Putamen (tissue), 1 donor: ENCODE data around the gene APOBEC3H.
"Not testable (repeated sequence)": the region's sequence is repeated elsewhere in the genome, so short reads cannot be mapped to it uniquely, and the experiment has no call there.

ENCODE experiments used
- DNase-seq: peaks from one replicate; pipeline ENCODE4 v3.0.0-alpha.2; 2016; ENCODE audit warnings: low spot score

Gene APOBEC3H

GRCh38 chr22:39097098-39098020, at the start of gene APOBEC3H:
Gene APOBEC3H (plus strand): TSS chr22:39097244. CDS start chr22:39100279, 3,035 bp downstream.
- DNase-seq: peak; percentile 16

GRCh38 chr22:39049486-39049885, 47.6 kb upstream of the APOBEC3H start:
- not testable (repeated sequence) for DNase-seq

DNA sequence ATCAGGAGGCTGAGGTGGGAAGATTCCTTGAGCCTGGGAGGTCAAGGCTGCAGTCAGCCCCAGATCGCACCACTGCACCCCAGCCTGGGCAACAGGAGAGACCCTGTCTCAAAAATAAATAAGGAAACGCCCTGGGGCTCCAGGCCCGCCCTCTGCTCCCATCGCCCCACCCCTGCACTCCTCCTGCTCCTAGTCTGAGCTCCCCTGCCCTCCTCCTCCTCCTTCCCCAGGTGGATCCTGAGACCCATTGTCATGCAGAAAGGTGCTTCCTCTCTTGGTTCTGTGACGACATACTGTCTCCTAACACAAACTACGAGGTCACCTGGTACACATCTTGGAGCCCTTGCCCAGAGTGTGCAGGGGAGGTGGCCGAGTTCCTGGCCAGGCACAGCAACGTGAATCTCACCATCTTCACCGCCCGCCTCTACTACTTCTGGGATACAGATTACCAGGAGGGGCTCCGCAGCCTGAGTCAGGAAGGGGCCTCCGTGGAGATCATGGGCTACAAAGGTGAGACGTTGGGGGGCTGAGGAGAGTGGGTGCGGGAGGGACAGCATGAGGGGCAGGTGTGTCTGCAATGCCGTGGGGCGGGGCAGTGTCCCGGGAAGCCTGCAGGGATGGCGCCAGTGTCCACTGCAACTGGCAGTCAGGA, 45.1 kb upstream of the APOBEC3H start:
- not testable (repeated sequence) for DNase-seq

DNA sequence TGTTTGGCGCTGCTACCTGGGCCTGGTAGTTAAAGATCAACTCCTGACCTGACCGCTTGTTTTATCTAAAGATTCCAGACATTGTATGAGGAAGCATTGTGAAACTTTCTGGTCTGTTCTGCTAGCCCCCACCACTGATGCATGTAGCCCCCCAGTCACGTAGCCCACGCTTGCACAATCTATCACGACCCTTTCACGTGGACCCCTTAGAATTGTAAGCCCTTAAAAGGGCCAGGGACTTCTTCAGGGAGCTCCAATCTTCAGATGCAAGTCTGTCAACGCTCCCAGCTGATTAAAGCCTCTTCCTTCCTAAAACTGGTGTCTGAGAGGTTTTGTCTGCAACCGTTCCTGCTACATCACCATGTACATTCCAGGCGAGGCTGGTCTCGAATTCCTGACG, 41.4 kb upstream of the APOBEC3H start:
- no peak for DNase-seq

GRCh38 chr22:39061290-39061689, 35.8 kb upstream of the APOBEC3H start:
- DNase-seq: not testable (repeated sequence)

DNA sequence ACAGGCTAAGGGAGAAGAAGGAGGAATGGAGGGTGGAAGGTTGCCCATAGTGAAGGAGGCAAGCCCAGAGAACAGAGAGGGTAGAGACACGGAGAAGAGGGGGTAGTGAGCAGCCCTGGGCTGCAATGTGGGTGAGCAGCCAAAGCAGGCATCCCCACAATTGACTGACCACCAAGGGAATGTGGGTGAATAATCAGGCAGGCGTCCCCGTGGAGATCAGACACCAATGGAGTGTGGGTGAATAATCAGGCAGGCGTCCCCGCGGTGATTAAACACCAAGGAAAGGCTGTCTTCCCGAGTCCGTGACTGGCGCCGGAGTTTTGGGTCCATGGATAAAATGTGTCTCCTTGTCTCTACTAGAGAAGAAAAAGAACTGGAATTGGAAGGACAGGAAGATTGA, 35.1 kb upstream of the APOBEC3H start:
- not testable (repeated sequence) for DNase-seq

- DNase-seq: not testable (repeated sequence)
Observed at GRCh38 chr22:39063904-39064303, 33.1 kb upstream of the APOBEC3H start.

DNA sequence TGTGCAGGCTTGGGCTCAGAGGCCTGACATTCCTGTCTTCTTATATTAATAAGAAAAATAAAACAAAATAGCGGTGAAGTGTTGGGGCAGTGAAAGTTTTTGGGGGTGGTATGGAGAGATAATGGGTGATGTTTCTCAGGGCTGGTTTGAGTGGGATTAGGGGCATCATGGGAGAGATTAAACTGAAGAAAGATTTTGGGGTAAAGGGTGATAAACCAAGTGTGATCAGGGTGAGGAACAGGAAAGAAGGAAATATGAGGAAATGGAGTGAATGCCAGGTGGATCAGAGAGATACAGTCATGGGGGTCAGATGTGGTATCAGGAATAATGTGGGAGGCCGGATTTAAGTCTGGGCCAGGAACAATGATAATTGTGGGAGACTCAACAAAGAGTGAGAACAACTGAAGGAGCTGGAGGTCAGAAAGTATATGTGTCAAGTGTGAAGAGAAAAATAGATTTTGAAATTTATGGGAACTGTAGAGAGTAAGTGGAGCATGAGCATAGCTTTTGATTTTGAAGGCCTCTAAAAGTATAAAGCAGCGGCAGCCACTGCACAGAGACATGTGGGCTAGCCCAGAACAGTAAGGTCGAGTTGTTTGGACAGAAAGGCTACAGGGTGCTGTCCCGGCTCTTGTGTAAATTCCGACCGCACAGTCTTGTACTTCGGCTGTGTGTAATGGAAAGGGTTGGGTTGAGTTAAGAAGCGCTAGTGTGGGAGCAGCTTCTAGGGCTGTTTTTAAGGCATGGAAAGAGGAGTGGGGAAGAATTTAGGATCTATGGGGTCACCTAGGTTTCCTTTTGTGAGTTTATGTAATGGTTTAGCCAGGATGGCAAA, 30.4 kb upstream of the APOBEC3H start:
- not testable (repeated sequence) for DNase-seq

DNA sequence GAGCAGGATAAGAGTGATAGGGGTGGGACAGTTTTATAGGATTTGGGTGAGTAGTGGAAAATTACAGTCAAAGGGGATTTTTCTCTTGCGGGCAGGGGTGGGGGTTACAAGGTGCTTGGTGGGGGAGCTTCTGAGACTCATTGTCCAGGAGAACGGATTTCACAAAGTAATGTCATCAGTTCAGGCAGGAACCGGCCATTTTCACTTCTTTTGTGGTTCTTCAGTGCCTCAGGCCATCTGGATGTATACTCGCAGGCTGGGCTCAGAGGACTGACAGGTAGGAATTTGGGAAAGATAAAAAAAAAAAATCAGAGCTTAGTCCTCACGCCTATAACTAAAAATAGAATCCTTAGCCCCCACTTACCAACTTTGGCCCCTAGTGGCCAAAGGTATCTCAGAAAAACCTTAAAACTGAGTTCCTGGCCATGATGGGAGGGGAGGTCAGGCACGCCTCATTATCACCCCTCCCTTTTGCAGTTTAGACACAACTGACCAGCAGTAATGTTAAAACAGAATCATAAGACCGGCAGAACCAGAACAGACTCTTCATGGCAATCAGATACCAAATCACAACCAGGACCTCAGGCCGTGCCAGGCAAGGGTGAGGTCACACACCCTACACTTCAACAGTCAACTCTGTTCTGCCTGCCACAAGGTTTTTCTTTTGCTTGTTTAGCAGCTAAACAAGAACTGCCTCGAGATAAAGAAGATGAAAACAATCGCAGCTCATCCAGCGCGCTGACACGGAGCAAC, 28.8 kb upstream of the APOBEC3H start:
- no peak for DNase-seq

- DNase-seq: no peak
Observed at GRCh38 chr22:39070186-39070585, 26.9 kb upstream of the APOBEC3H start.

DNA sequence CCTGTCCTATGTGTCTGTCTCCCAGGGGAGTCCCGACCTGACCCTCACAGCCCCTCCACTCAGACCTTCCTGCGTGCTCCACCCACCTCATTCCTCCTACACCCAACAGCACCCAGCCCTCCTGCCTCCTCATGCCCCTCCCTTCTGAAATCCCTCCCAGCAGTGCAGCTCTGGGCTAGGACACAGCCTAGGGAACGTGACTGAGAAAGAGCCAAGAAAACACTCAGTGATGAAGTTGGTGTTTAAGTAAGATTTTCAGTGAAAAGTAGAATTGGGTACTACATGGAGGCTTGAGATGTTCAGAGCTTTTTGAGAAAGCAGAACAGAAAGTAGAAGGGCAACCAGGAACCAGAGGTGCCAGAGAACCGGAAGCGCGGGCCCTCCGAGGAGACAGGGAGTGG, 24.5 kb upstream of the APOBEC3H start:
- DNase-seq: not testable (repeated sequence)

DNA sequence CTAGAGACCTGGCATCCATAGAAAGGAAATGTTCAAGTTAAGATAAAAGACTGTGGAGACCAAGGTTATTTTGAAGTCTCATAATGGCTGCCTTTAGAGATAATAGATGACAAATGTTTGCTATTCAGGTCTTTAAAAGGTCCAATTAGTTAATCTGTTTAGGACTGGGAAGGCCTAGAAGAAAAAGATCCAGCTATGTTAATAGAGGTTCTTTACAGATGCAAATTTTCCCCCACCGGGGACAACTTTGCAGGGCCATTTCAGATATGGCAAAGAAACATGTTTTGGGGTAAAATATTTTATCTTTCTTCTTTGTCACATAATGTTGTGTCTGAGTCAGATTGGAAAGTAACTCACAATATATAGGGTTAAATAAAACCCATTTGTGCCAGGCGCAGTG, 23.1 kb upstream of the APOBEC3H start:
- DNase-seq: no peak

DNA sequence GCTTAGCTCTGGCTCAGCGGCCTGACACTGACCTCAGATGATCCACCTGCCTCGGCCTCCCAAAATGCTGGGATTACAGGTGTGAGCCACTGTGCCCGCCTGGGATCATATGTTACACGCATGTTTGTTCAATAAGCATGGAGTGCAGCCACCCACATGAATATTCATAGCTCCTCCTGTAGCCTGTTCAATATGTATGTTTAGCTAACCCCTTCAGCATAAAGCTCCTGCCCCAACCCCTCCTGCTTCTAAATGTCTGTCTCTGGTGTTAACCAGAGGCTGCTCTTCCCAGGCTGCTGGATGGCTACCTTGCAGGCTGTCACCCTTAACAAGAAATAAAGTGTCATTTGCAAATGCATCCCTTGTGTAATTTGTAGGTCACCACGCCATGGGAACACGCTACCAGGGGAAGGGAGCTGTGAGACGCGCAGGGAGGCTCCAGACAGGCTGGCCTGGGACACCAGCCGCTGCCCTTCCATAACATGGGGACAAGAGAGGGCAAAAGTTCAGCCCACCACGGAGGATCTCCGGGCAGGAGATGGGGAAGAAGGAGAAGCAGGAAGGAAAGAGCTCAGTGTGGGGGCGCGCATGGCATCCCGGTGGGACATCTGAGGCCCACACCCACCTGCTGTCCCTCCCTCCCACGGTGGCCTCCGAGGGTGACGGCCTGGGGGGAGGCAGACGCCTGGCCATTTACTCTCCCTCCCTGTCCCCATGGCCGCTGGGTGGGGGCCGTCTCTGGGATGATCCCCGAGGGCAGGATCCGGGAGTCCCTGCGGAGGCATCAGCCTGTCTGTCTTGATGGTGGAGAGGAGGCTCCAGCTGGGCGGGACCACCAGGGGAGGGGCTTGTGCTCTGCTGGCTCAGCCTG, 20.7 kb upstream of the APOBEC3H start:
- DNase-seq: not testable (repeated sequence)

GRCh38 chr22:39077026-39077840, 19.8 kb upstream of the APOBEC3H start, which contains the start of gene APOBEC3G:
Gene APOBEC3G (plus strand): TSS chr22:39077275. CDS start chr22:39077362, 87 bp downstream.
- peak; percentile 15 for DNase-seq

DNA sequence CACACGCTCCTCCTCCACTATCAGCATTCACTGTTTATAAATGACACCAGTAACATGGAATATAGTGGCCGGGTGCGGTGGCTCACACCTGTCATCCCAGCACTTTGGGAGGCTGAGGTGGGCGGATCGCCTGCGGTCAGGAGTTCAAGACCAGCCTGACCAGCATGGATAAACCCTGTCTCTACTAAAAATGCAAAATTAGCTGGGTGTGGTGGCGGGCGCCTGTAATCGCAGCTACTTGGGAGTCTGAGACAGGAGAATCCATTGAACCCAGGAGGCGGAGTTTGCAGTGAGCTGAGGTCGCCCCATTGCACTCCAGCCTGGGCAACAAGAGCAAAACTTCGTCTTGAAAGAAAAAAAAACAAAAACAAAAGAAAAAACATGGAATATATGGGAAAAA, 19.1 kb upstream of the APOBEC3H start:
- not testable (repeated sequence) for DNase-seq

- no peak for DNase-seq
Observed at GRCh38 chr22:39078329-39078728, 18.7 kb upstream of the APOBEC3H start.

- not testable (repeated sequence) for DNase-seq
Observed at GRCh38 chr22:39079054-39079637, 17.9 kb upstream of the APOBEC3H start.

DNA sequence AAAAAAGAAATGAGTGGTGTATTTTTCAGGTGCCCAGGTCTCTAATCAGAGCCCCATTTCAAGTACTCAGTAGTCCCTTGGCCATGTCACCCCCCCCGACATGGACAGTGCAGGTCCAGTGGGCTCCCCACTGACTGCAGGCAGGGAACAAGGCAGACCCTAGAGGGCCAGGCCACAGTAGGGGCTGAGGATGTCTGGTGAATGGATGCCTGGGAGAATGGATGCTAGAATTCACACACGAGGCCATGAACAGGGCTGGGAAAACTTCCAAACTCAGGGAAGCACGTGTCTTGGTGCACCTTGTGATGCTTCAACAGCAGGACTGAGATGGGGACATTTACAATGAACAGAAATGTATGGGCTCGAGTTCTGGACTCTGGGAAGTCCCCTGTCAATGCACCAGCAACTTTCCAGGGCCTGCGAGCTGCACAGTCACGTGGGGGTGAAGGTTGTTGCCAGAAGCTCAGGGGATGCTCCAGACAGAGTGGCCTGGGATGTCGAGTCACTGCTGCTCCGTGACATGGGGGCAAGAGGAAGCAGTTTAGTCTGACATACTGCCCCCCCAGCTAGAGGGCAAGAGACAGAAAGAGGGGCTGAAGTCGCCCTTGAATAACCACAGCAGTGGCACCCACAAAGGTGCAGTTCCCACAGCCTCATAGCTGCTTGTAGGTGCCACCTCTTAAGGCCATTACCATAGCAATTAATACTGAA, 16.8 kb upstream of the APOBEC3H start:
- DNase-seq: no peak
